Measurements from ENCODE around the gene TIGD6. TPM values are rescaled to one million over a fixed set of nuclear protein-coding genes. Genes with fewer than 3 reads are reported as not detected.
"Not testable (repeated sequence)": the region's sequence is repeated elsewhere in the genome, so short reads cannot be mapped to it uniquely, and the experiment has no call there.

Gene TIGD6
- total RNA-seq, 1 experiment from 2014 or later, result 2.1 TPM

- H3K36me3 Mint-ChIP-seq; POLR2A ChIA-PET; CTCF ChIA-PET; ATAC-seq; H3K4me1 Mint-ChIP-seq; H3K4me3 Mint-ChIP-seq; DNase-seq (ENCODE audit: low spot score); H3K27ac Mint-ChIP-seq; H3K9me3 Mint-ChIP-seq; H3K27me3 Mint-ChIP-seq (ENCODE audit: low read depth): not testable (repeated sequence)
Observed at GRCh38 chr5:149943177-149943949, 57.1 kb downstream of the TIGD6 start.

Other genes with a start within 250 kb of the TIGD6 start
- gene PDE6A, start 55.9 kb downstream of the TIGD6 start, total RNA-seq (2021), result not detected in 3 replicates
- 10.8 to 11.1 TPM (median 11.1 TPM) in 3 replicates for gene SLC26A2, start 39.9 kb downstream of the TIGD6 start, total RNA-seq (2021)
- gene HMGXB3, start 85 bp upstream of the TIGD6 start, total RNA-seq (2021), result 27.8 to 31.6 TPM (median 31.4 TPM) in 3 replicates
- gene CSF1R, start 85.9 kb upstream of the TIGD6 start, total RNA-seq (2021), result 0.07 to 0.20 TPM (median 0.14 TPM) in 3 replicates
- 5.0 to 7.9 TPM (median 5.1 TPM) in 3 replicates for gene PDGFRB, start 155.2 kb upstream of the TIGD6 start, total RNA-seq (2021)
- gene CDX1, start 166.1 kb upstream of the TIGD6 start, total RNA-seq (2021), result 0.09 to 0.14 TPM (median 0.13 TPM) in 3 replicates
- 0.04 TPM in 1 of 3 replicates, not detected in the others for gene SLC6A7, start 189.4 kb upstream of the TIGD6 start, total RNA-seq (2021)

Data from WTC11 (cell line).